DMS53 (cell line): Measurements from ENCODE around the gene ZNF738.
"Not testable (repeated sequence)": the region's sequence is repeated elsewhere in the genome, so short reads cannot be mapped to it uniquely, and the experiment has no call there.

Experiments
- DNase-seq: peaks from one replicate; lab custom pipeline; 2025; lab: John Stamatoyannopoulos, UW

The ZNF738 gene

DNA sequence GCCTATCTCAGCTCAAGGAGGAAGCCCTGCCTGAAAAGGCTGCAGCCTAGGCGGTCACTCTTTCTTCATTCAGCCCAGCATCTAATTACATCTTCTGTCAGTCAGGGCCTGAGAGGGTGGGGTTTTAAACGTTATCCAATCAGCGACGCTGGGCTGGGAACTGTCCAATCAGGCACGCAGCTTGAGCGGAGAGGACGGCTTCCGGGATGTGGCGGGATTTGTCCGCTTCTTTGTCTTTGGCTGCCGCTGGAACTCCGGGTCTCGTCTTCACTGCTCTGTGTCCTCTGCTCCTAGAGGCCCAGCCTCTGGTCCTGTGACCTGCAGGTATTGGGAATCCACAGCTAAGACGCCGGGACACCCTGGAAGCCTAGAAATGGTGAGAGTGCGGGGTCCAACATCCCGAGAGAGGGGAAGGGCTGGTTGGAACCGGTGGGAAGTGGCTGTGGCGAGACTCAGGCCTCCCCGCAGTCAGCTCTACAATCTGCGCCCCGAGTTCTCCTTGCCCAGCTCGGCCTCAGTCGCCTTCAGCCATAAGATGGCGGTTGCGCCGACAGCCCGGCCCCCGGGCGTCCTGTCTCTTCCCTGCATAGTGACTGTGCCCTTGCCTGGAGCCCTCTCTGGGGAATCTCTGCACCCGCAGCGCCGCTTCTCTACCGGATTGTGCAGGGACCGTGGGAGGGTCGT lies at the start of gene ZNF738:
Gene ZNF738, plus strand, starts transcription at position 233 of the 684 bp plus-strand sequence. Its CDS starts 141 bp downstream, at position 374.
- peak; percentile 97 for DNase-seq

- DNase-seq: not testable (repeated sequence)
These were observed 46.0 kb upstream of the ZNF738 start for GRCh38 chr19:21312807-21313206.

- DNase-seq: no peak
These were observed 44.1 kb upstream of the ZNF738 start for GRCh38 chr19:21314676-21315075.

DNA sequence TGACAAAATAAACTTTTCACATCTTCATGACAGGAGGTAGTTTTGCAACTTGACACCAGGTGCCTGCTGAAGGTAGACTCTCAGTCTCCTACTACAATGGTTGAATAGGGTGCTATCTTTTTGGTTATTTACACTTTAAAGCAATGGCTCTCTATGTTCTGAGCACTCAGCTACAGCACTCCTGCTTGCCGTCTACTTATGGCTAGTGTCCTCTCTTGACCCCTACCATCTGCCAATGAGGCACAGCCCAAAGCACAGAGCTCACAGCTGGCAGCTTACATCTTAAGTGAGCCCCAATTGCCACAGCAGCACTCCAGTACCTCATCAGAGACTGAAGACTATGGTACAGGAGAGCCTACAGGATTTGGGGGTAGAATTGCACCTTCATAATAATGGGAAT lies 41.0 kb upstream of the ZNF738 start:
- no peak for DNase-seq

DNA sequence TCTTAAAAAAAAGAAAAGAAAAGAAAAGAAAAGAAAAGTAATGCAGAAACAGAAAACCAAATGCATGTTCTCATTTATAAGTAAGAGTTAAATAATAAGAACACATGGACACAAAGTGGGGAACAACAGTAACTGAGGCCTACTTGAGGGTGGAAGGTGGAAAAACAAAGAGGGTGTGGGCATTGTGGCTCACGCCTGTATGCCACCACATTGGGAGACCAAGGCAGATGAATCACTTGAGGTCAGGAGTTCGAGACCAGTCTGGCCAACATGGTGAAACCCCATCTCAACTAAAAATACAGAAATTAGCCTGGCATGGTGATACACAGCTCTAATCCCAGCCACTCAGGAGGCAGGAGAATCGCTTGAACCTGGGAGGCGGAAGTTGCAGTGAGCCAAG lies 37.7 kb upstream of the ZNF738 start:
- DNase-seq: no peak

DNA sequence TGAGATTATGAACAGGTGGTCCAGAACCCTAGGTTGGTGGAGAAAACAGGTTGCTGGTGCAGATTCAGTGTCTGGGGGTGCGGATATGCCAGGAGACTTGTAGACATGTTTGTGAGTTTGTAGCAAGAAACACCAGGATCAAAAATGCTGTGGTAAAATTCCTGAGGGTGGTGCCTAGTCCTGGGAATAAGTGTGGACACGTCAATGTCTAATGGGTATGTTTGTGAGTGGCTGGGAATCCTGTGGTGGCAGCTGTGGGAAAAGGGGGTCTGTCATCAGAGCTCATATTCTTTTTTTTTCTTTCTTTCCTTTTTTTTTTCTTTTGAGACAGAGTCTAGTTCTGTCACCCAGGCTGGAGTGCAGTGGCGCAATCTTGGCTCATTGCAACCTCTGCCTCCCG lies 36.8 kb upstream of the ZNF738 start:
- DNase-seq: no peak

DNA sequence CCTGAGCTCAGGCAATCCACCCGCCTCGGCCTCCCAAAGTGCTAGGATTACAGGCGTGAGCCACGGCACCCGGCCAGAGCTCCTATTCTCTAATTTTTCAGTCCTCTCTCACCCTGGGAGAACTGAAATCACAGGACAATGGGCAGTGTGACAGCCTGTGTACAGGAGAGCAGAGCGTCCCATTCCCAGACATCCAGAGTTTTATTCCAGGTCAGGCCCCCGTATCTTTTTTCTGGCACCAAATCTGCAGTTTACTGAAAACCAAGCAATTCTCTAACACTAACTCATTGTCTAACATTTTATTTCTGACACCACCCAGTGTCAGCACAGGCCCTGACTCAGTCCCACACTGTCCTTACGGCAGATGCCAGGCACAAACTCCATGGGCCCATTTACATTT lies 36.3 kb upstream of the ZNF738 start:
- no peak for DNase-seq

- DNase-seq: no peak
These were observed 35.8 kb upstream of the ZNF738 start for GRCh38 chr19:21323000-21323399.

DNA sequence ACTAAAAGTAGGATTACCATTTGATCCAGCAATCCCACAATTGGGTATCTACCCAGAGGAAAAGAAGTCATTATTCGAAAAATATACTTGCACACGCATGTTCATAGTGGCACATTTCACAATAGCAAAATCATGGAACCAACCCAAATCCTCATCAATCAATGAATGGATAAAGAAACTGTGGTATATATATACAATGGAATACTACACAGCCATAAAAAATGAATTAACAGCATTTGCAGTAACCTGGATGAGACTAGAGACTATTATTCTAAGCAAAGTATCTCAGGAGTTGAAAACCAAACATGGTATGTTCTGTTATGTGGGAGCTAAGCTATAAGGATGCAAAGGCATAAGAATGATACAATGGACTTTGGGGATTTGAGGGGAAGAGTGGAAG lies 32.6 kb upstream of the ZNF738 start:
- DNase-seq: no peak

DNA sequence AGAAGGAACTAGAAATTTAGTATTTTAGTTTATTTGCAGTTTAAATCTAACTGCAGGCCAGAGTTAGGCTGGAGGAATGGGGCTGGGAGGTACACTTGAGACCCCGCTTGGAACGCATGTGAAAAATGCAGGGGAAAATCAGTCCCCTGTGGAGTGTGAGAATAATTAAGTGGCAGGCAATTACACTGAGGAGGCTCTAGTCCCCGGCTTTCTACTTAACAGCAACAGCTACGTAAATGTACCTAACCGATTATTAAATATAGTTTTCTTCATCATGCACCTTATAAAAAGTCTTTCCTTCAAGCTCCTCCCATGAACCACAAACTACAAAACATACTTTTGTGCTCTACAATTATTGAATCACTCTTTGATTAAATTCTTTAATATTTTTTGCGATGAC lies 30.4 kb upstream of the ZNF738 start:
- DNase-seq: peak; percentile 39

GRCh38 chr19:21328885-21329605 lies 29.8 kb upstream of the ZNF738 start, which contains the start of gene ZNF708:
ZNF708 (minus strand) TSS chr19:21329410; CDS start chr19:21329212, 198 bp downstream.
- DNase-seq: peak; percentile 96

DNA sequence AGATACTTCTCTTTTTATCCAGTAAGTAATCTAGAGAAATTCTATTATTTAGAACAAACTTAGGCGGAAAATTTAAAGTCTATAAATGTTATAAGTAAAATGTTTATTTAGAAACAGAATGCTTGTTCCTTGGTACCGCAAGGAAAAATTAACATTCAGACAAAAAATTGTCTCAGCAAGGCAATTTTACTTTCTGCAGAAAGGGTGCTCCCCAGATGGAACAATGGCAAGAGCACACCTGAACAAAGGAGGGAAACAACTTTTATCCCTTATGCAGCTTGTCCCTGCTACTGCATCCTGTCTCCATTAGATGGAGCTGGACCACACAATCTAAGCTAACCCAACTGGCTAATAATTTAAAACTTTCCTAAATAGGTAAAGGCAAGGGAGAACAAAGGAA lies 23.1 kb upstream of the ZNF738 start:
- peak; percentile 38 for DNase-seq

DNA sequence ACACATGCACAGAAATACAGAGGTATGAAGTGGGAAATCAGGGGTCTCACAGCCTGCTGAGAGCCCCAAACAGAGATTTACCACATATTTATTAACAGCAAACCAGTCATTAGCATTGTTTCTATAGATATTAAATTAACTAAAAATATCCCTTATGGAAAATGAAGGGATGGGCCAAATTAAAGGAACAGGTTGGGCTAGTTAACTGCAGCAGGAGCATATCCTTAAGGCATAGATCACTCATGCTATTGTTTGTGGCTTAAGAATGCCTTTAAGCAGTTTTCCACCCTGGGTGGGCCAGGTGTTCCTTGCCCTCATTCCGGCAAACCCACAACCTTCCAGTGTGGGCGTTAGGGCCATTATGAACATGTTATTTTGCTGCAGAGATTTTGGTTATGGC lies 14.0 kb upstream of the ZNF738 start:
- not testable (repeated sequence) for DNase-seq

DNA sequence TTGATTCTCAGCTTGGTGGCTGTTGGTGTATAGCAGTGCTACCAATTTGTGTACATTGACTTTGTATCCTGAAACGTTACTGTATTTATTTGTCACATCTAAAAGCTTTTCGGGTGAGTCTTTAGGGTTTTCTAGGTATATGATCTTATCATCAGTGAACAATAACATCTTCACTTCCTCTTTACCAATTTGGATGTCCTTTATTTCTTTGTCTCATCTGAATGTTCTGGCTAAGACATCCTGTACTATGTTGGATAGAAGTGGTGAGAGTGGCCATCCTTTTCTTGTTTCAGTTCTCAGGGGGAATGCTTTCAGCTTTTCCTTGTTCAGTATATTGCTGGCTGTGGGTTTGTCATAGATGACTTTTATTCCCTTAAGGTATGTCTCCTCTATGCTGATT lies 6.0 kb upstream of the ZNF738 start:
- no peak for DNase-seq

DNA sequence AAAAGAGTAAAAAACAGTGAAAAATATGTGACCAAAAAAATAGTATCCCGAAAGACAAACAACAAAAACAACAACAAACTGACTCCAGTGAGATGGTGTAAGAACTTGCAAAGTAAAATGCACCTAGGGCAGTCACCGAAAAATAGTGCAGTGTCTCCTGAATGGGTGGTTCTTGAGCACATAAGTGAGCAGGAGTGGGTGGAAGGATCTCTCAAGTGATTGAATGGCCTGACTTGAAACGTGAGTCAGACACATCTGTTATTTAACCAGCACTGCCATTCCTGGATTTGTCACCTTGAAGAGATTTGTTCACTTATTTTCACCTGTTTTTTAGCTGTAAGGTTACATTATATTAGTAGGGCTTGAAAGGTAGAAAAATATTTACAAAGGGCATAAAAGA lies 3.5 kb downstream of the ZNF738 start:
- no peak for DNase-seq

DNA sequence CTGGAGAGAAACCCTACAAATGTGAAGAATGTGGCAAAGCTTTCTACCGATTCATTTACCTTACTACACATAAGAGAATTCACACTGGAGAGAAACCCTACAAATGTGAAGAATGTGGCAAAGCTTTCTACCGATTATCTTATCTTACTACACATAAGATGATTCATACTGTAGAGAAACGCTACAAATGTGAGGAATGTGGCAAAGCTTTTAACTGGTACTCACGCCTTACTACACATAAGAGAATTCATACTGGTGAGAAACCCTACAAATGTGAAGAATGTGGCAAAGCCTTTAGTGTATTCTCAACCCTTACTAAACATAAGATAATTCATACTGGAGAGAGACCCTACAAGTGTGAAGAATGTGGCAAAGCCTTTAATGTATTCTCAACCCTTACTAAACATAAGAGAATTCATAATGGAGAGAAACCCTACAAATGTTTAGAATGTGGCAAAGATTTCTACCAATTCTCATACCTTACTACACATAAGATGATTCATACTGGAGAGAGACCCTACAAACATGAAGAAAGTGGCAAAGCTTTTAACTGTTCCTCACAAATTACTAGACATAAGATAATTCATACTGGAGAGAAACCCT lies 25.3 kb downstream of the ZNF738 start:
- no peak for DNase-seq

DNA sequence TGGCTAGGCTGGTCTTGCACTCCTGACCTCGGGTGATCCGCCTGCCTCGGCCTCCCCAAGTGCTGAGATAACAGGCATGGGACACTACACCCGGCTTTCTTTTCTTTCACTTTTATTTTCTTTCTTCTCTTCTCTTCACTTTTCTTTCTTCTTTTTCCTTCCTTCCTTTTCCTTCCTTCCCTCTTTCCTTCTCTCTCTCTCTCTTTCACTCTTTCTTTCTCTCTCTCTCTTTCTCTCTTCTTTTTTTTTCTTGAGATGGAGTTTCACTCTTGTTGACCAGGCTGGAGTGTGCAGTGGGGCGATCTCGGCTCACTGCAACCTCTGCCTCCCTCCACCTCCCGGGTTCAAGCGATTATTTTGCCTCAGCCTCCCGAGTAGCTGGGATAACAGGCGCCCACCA lies 37.3 kb downstream of the ZNF738 start:
- DNase-seq: no peak

DNA sequence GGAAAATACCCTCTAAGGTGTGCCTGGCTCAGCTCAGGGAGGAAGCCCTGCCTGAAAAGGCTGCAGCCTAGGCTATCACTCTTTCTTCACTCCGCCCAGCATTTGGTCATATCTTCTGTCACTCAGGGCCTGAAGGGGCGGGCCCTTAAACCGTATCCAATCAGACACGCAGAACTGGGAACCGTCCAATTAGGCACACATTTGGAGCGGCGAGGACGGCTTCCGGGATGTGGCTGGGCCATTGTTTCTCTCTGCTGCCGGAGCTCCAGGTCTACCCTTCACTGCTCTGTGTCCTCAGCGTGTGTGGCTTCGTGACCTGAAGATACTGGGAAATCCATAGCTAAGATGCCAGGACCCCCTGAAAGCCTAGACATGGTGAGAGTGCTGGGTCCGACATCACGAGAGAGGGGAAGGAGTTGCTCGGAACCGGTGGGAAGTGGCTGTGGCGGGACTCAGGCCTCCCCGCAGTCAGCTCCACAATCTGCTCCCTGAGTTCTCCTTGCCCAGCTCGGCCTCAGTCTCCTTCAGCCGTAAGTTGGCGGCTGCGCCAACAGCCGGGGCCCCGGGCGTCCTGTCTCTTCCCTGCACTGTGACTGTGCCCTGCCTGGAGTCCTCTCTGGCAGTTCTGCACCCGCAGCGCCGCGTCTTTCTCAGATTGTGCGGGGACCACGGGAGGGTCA lies 38.2 kb downstream of the ZNF738 start, which contains the start of gene ZNF493:
Gene ZNF493, plus strand, starts transcription at position 241 of the 680 bp plus-strand sequence. Its CDS starts 105 bp downstream, at position 346.
- DNase-seq: peak; percentile 96

DNA sequence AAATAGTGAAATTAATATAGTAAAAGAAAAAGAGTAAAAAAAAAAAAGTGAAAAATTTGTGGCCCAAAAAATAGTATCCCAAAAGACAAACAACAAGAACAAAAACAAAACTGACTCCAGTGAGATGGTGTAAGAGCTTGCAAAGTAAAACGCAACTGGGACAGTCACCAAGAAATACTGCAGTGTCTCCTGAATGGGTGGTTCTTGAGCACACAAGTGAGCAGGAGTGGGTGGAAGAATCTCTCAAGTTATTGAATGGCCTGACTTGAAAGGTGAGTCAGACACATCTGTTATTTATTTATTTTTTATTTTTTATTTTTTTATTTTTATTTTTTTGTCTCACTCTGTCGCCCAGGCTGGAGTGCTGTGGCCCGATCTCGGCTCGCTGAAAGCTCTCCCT lies 40.1 kb downstream of the ZNF738 start:
- DNase-seq: no peak

DNA sequence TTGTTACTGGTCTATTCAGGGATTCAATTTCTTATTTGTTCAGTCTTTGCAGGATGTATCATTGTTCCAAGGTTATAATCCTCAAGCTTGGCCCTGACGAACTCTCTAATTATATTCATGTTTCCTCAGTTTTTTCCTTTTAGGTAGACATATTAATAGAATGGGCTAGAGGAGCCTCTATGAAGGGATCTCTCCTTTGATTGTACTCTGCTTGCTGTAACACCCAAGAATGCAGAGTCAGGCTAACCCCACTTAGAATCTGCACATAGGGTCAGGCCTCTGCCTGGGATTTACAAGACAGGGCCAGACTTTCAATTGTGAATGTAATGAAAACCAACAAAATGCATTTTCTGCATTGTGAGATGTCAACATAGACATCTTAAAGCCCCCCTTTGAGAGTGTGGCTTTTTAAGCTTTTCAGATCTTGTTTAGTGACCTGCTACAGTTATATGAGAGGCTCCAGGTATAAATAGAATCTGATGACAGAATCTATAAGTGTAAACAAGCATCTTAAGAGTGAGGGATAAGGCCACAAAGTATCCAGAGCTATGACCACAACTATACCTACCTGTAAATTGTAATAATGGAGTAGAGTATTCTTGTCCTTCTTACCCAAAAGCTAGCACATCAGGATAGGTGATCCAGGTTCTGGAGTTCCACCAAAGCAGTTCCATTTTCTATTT lies 43.6 kb downstream of the ZNF738 start:
- DNase-seq: no peak

GRCh38 chr19:21410166-21410565 lies 51.4 kb downstream of the ZNF738 start:
- DNase-seq: no peak

DNA sequence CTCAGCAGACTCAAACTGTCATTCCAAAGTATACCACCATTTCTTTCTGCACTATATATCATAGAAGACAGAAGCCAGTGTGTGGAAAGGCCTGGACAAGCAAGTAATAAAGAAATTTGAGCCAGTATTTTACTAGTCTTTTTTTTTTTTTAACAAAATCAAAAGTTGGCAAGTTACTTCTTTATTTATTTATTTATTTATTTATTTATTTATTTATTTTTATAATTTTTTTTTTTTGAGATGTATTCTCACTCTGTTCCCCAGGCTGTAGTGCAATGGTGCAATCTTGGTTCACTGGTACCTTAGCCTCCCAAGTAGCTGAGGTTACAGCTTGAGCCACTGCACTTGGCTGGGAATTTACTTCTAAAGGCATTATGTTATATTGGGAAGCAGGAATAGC lies 63.4 kb downstream of the ZNF738 start:
- DNase-seq: no peak
